ENCODE results near the gene SNRNP27.

GRCh38 chr2:69923116-69923515, 29.4 kb downstream of the SNRNP27 start:
- TF ChIP-seq CTCF (IDR thresholded peaks at IDR 0.05) (no peak), POLR2A (IDR thresholded peaks at IDR 0.05) (no peak)
